ENCODE results near the gene PAK3.

- TF ChIP-seq CTCF (IDR thresholded peaks at IDR 0.05 in 4 of 5, conservative IDR thresholded peaks at IDR 0.05 in 1 of 5) (no peak), POLR2A (IDR thresholded peaks at IDR 0.05) (no peak)
Observed at GRCh38 chrX:111110098-111110775, 14.2 kb downstream of the PAK3 start.

Data from gastrocnemius medialis (tissue), 4 donors.